Lower leg skin (tissue), 4 donors: ENCODE measurements around the gene ARHGEF11. TPM values are rescaled to one million over a fixed set of nuclear protein-coding genes. Genes with fewer than 3 reads are reported as not detected.

Experiments
- DNase-seq, 2 donors: peaks; one replicate each; pipeline ENCODE4 v3.0.0-alpha.2; 2019; ENCODE audit warnings: low spot score in 2 of 2
- H3K4me3 ChIP-seq: fragments of 200-600 bp; sonication (generic); 2 replicates; pipeline ENCODE4 v1.5.1; 2017; ENCODE audit warnings: mild to moderate bottlenecking, low read depth; ENCODE audit not compliant: poor library complexity, severe bottlenecking
- POLR2A ChIP-seq, 2 donors: fragments of 450-650 bp; IDR thresholded peaks; one replicate each; pipeline ENCODE4 v1.6.1; 2016 to 2017; ENCODE audit warnings: antibody characterized with exemption in 2 of 2, mild to moderate bottlenecking in 1 of 2, moderate library complexity in 1 of 2
- WGBS, 2 donors: methylation state at CpG; one replicate each; pipeline ENCODE4 v1.1.5; 2018; 5-methylcytosine and 5-hydroxymethylcytosine counted together
- intact Hi-C: fragments of 100-400 bp; cut with DNase I; formaldehyde crosslinking; loops from one replicate; pipeline ENCODE4 v1.15.0; 2023; ENCODE audit warnings: low total_unique reads
- total RNA-seq, 4 donors: library from RNA; depleted of rRNA; stranded (reverse); fragments of >200 nt; gene quantifications; one replicate each; pipeline ENCODE4 v1.1.0, GENCODE V29; 2016
- TF ChIP-seq, protein P1 (sequence below), 3 donors: fragments of 450-650 bp; IDR thresholded peaks; one replicate each; pipeline ENCODE4 v1.5.1; 2016; ENCODE audit warnings: antibody characterized with exemption in 3 of 3, mild to moderate bottlenecking in 3 of 3, moderate library complexity in 2 of 3

Gene ARHGEF11
- total RNA-seq, 4 donors from 2014 or later: 16.3 to 30.9 (median 27.3) TPM

- intact Hi-C loops: no loop called here
- no peak for DNase-seq
- 81 to 83% methylated on average over 10 of the region's 10 CpGs for WGBS, 2 donors
- no peak overlapping the region for H3K4me3 ChIP-seq
- no peak for TF ChIP-seq POLR2A (IDR thresholded peaks at IDR 0.05)
These were observed 108.8 kb downstream of the ARHGEF11 start for GRCh38 chr1:156936721-156937220.

- TF ChIP-seq, protein P1, sequence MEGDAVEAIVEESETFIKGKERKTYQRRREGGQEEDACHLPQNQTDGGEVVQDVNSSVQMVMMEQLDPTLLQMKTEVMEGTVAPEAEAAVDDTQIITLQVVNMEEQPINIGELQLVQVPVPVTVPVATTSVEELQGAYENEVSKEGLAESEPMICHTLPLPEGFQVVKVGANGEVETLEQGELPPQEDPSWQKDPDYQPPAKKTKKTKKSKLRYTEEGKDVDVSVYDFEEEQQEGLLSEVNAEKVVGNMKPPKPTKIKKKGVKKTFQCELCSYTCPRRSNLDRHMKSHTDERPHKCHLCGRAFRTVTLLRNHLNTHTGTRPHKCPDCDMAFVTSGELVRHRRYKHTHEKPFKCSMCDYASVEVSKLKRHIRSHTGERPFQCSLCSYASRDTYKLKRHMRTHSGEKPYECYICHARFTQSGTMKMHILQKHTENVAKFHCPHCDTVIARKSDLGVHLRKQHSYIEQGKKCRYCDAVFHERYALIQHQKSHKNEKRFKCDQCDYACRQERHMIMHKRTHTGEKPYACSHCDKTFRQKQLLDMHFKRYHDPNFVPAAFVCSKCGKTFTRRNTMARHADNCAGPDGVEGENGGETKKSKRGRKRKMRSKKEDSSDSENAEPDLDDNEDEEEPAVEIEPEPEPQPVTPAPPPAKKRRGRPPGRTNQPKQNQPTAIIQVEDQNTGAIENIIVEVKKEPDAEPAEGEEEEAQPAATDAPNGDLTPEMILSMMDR (IDR thresholded peaks at IDR 0.05): no peak
- TF ChIP-seq POLR2A (IDR thresholded peaks at IDR 0.05): no peak
- H3K4me3 ChIP-seq: no peak overlapping the region
- intact Hi-C loops: no loop called here
- DNase-seq: no peak
- WGBS, 2 donors: 87 to 91% methylated on average over 5 of the region's 5 CpGs
These were observed 109.4 kb downstream of the ARHGEF11 start for GRCh38 chr1:156936191-156936590.

- no peak overlapping the region for H3K4me3 ChIP-seq
- intact Hi-C loops: no loop called here
- WGBS, 2 donors: 87 to 90% methylated on average over 17 of the region's 17 CpGs
- TF ChIP-seq POLR2A (IDR thresholded peaks at IDR 0.05): no peak
- TF ChIP-seq, protein P1 (IDR thresholded peaks at IDR 0.05): no peak
- DNase-seq: no peak
These were observed 109.9 kb downstream of the ARHGEF11 start for GRCh38 chr1:156935505-156936128.

GRCh38 chr1:156933136-156933535 lies 112.4 kb downstream of the ARHGEF11 start:
- no peak overlapping the region for H3K4me3 ChIP-seq
- TF ChIP-seq, protein P1 (IDR thresholded peaks at IDR 0.05): no peak
- TF ChIP-seq POLR2A (IDR thresholded peaks at IDR 0.05): no peak
- DNase-seq: no peak
- intact Hi-C loops: loop anchor here (2.0 kb wide), 1 partner anchor 44 kb away; no protein-coding TSS in a partner anchor
- 70 to 81% methylated on average over 6 of the region's 6 CpGs for WGBS, 2 donors

DNA sequence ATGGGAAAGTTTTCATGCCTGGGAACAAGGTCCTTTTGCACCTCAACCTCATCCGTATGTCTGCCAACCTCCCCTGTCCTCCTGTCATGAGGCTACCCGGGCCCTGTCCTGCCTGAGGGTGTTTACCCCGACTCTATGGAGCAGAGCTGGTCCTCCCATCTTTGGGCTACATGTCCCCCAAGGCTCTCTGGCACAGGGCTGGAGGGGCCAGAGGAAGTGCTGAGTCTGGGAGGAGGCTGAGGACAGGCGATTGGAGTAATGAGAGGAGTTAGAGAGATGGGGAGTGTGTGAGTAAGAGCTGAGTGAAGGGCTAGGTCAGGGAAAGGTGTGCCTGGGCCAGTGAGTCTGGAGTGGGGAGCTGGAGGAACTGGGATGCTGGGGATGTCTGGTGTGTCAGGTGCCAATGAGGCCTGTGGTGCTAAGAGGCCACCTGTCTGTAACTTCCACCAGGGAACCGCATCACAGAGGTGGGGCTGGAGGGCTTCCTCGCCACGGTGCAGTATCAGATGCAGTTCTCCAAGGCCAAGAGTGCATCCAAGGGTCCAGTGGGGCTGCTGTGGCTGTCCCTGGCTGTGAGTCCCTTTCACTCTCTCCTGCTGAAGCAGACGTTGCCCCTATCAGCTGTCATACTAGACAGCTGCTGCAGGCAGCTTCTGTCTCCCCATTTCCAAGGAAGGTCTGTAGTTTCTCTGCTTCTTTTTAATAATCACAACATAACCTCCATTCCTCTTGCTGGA lies 113.4 kb downstream of the ARHGEF11 start:
- no peak for DNase-seq
- WGBS, 2 donors: 45 to 52% methylated on average over 8 of the region's 8 CpGs
- intact Hi-C loops: loop anchor here (2.0 kb wide), 1 partner anchor 45 kb away; no protein-coding TSS in a partner anchor
- no peak for TF ChIP-seq POLR2A (IDR thresholded peaks at IDR 0.05)
- TF ChIP-seq, protein P1 (IDR thresholded peaks at IDR 0.05): no peak
- H3K4me3 ChIP-seq: no peak overlapping the region

DNA sequence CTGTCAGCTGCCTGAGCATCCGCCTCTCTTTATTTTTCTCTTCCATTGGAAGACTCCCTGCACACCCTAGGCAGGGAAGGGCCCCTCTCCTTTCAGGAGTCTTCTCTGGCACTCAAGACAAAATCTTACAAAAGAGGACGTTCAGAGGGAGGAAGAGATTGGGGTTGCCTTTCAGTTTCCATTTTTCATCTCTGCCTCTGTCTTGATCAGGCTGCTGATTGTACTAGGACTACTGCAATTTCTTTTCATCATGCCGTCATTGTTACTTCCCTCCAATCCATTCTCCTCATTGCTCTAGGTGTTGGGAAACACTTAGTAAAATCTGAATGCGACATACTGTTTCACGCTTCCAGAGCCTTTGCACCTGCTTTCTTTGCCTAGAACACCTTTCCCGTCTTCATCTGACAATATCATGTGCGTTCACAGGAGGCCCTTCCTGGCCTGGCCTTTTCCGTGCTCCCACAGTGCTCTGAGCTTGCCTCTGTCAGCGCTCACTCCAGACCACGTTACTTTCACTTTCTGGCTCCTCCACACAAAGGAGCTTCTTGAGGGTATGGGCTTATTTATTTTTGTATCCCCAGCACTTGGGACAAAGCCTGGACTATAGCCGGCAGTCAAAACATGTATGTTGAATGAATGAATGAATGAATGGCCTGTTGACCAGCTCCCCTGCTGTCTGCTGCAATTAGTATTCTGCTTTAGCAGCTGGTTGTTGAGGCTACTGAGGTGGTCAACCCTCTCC lies 114.2 kb downstream of the ARHGEF11 start:
- no peak for TF ChIP-seq POLR2A (IDR thresholded peaks at IDR 0.05)
- TF ChIP-seq, protein P1 (IDR thresholded peaks at IDR 0.05): no peak
- DNase-seq: no peak
- H3K4me3 ChIP-seq: no peak overlapping the region
- intact Hi-C loops: no loop called here
- WGBS, 2 donors: 61 to 73% methylated on average over 11 of the region's 11 CpGs
